ENCODE measurements around the gene SSTR4.

The SSTR4 gene

DNA sequence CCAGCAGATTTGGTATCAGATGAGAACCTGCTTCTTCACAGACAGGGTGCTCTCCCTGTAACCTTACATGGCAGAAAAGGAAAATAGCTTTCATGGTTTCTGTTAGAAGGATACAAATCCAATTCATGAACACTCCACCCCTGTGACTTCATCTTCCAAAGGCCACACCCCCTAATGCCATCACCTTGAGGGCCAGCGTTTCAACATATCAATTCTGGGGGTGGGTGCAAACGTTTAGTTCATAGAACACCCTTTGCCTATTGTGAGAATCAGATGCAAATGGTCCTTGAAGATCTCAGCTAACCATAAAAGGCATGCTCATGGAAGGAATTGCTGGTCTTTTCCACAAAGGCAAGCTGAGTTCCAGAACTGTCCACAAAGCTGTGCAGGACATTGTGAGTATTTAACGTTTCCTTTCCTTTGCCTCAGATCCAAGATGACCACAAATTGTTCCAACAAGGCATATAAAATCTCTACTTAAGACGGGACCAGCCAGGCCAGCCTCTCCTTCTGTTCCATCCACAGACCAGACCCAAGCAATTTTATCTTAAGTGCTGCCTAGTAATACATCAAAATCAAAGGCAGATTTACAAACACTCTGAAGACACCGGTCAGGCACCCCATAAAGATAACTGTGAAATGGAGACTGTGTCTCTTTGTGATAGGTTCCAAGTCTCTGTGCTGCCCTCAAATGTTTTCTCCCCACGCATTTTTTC lies 34.7 kb upstream of the SSTR4 start:
- DNase-seq (ENCODE audit: low read depth): no peak
- TF ChIP-seq, protein P1, sequence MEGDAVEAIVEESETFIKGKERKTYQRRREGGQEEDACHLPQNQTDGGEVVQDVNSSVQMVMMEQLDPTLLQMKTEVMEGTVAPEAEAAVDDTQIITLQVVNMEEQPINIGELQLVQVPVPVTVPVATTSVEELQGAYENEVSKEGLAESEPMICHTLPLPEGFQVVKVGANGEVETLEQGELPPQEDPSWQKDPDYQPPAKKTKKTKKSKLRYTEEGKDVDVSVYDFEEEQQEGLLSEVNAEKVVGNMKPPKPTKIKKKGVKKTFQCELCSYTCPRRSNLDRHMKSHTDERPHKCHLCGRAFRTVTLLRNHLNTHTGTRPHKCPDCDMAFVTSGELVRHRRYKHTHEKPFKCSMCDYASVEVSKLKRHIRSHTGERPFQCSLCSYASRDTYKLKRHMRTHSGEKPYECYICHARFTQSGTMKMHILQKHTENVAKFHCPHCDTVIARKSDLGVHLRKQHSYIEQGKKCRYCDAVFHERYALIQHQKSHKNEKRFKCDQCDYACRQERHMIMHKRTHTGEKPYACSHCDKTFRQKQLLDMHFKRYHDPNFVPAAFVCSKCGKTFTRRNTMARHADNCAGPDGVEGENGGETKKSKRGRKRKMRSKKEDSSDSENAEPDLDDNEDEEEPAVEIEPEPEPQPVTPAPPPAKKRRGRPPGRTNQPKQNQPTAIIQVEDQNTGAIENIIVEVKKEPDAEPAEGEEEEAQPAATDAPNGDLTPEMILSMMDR (conservative IDR thresholded peaks at IDR 0.05; ENCODE audit: control insufficient read depth, insufficient read depth, low read depth, low read length): no peak
- no peak overlapping the region for H3K4me3 ChIP-seq (ENCODE audit: control insufficient read depth, low read depth, low read length)

DNA sequence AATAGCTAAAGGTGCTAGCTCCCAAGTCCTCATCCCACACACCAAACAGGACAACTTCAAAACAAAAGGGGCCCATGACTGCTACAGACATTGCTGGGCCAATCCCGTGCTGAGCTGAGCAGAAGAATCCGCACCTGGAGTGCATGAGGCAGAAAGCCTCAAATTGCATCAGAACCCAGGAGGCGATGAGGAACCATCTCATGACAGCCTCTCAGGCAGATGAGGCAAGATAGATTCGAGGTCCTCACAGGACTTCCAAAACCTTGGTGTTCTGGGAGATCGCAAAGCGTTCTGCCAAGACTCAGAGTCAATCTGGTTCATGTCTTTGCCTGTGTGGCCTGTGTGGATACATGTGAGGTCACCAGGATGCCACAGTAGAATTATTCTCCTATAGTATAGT lies 32.8 kb upstream of the SSTR4 start:
- TF ChIP-seq, protein P1 (conservative IDR thresholded peaks at IDR 0.05; ENCODE audit: control insufficient read depth, insufficient read depth, low read depth, low read length): no peak
- DNase-seq (ENCODE audit: low read depth): no peak

DNA sequence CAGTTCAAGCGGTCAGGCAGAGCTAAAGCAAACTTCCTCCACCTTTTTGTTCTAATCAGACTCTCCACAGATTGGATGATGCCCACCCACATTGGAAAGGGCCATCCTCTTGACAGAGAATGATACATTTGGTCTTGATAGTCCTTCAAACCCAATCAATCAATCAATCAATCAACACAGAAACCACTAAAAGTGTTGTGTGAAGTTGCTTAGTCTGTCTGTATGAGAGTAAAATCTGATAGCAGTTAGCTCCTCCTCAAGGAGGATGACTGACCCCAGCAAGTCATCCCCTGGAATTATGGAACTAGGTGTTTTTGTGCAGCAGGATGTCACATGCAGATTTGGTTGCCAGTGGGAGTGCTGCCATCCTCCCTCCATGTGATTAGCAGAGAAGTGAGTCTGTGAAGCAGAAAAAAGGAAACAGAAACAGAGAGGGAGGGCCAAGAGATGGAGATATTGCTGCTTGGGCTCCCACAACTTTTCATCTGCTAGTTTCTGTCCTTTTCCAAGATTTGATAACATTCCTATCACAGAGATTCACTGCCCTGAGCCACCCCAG lies 32.0 kb upstream of the SSTR4 start:
- no peak overlapping the region for H3K4me3 ChIP-seq (ENCODE audit: control insufficient read depth, low read depth, low read length)
- no peak for DNase-seq (ENCODE audit: low read depth)
- TF ChIP-seq, protein P1 (conservative IDR thresholded peaks at IDR 0.05; ENCODE audit: control insufficient read depth, insufficient read depth, low read depth, low read length): no peak

More for the DNA sequence above, 32.8 kb upstream of the SSTR4 start:
- no peak overlapping the region for H3K4me3 ChIP-seq (ENCODE audit: control insufficient read depth, low read depth, low read length)

DNA sequence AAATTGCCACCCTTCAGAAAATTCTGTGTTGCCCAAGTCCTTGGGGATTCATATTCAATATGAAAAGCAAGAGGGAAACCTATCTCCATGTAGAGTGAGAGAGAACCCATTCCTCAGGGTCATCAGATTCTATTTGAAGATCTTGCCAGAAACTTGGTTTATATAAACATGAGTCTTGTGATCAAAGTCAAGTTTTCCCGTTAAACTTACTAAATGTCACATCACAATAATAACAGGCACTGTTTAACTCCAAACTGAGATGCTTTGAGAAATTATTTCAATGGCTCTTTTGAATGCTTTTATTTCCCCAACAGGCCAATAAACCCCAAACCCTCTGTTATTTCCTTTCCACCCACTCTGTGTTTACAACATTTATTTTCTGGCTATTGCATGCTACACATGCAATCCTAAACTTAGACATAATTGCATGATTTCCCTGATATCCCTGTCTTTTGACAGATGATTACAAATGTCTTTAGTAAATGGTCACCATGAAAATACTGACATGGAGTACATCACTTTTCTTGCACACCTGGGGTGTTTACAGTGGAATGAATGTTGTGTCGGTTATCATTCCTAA lies 31.1 kb upstream of the SSTR4 start:
- TF ChIP-seq, protein P1 (conservative IDR thresholded peaks at IDR 0.05; ENCODE audit: control insufficient read depth, insufficient read depth, low read depth, low read length): no peak
- no peak overlapping the region for H3K4me3 ChIP-seq (ENCODE audit: control insufficient read depth, low read depth, low read length)
- DNase-seq (ENCODE audit: low read depth): no peak

DNA sequence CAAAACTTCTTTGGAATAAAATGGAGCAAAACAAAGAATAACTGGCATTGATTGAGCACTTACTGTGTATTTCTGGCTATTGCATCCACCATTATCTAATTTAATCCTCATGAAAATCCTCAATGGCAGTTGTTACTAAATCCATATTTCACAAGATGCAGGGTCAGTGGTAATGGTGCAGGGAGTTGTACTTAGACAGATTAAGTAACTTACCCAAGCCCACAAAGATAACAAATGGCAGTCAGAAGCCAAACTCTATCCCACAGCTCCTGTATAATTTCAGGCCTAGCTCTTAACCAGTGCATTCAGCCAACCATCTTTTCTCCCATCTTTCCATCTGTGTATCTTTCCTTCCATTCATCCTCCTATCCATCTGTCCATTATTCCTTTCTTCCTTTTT lies 29.3 kb upstream of the SSTR4 start:
- DNase-seq (ENCODE audit: low read depth): no peak
- TF ChIP-seq, protein P1 (conservative IDR thresholded peaks at IDR 0.05; ENCODE audit: control insufficient read depth, insufficient read depth, low read depth, low read length): no peak
- H3K4me3 ChIP-seq (ENCODE audit: control insufficient read depth, low read depth, low read length): no peak overlapping the region

DNA sequence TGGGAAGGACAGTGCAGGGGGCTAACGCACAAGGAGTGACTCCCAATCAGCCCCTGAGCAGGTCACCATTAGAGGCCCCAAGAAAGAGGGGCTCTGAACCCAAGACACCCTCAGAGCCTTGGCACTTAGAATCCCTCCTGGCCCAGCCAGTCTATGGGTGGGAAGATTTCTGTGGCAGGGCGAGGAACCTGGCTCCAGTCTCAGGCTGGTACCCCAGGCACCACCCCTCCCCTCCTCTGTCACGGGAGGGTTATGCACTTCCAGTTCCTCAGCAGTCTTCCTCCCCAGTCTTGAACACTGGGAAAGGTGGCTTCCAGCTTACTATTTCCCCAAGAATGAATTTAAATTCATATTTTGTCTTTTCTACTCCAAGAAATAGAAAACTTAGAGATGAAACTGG lies 27.6 kb upstream of the SSTR4 start:
- no peak overlapping the region for H3K4me3 ChIP-seq (ENCODE audit: control insufficient read depth, low read depth, low read length)
- DNase-seq (ENCODE audit: low read depth): no peak
- TF ChIP-seq, protein P1 (conservative IDR thresholded peaks at IDR 0.05; ENCODE audit: control insufficient read depth, insufficient read depth, low read depth, low read length): no peak
